Heart right ventricle (tissue), 16 donors: ENCODE measurements around the gene PRKRA. TPM values are rescaled to one million over a fixed set of nuclear protein-coding genes. Genes with fewer than 3 reads are reported as not detected.
"Not testable (repeated sequence)": the region's sequence is repeated elsewhere in the genome, so short reads cannot be mapped to it uniquely, and the experiment has no call there.

Experiments used
- ATAC-seq, 8 donors: fragments of 200-7000 bp; cut with Tn5 transposase; one replicate each; pipeline ENCODE4 v1.9.1; 2020; ENCODE audit warnings: mild to moderate bottlenecking in 8 of 8, moderate library complexity in 8 of 8, moderate number of reproducible peaks in 1 of 8
- DNase-seq, 2 donors: peaks; one replicate each; pipeline ENCODE4 v3.0.0-alpha.2; 2020
- H3K27ac ChIP-seq, 10 donors: fragments of 200-600 bp; sonication (generic) in 2 of 10; one replicate each; pipeline versions ENCODE4 v1.5.0 to v1.8.0; 2020 to 2022; ENCODE audit warnings: mild to moderate bottlenecking in 3 of 10
- H3K27me3 ChIP-seq, 7 donors: fragments of 200-600 bp; one replicate each; pipeline ENCODE4 v1.8.0; 2021 to 2022; ENCODE audit warnings: mild to moderate bottlenecking in 2 of 7
- H3K36me3 ChIP-seq, 9 donors: fragments of 200-600 bp; sonication (generic) in 1 of 9; one replicate each; pipeline versions ENCODE4 v1.5.0 to v1.8.0; 2020 to 2022; ENCODE audit warnings: mild to moderate bottlenecking in 2 of 9
- H3K4me1 ChIP-seq, 9 donors: fragments of 200-600 bp; sonication (generic) in 1 of 9; one replicate each; pipeline versions ENCODE4 v1.5.0 to v1.8.0; 2020 to 2022; ENCODE audit warnings: mild to moderate bottlenecking in 4 of 9
- H3K4me3 ChIP-seq, 10 donors: fragments of 200-600 bp; sonication (generic) in 2 of 10; one replicate each; pipeline versions ENCODE4 v1.5.0 to v1.8.0; 2020 to 2022; ENCODE audit warnings: mild to moderate bottlenecking in 7 of 10, moderate library complexity in 2 of 10
- H3K9me3 ChIP-seq, 11 donors: fragments of 200-600 bp in 10 of 11; sonication (generic) in 2 of 11; one replicate each; pipeline versions ENCODE4 v1.5.0 to v1.8.0; 2013 to 2022; ENCODE audit warnings: mild to moderate bottlenecking in 2 of 11, control low read depth in 1 of 11, moderate library complexity in 1 of 11
- WGBS, 2 donors: extraction: QIAGEN DNeasy Blood & Tissue Kit; methylation state at CpG; one replicate each; pipeline ENCODE4 v1.1.7; 2013; ENCODE audit warnings: inconsistent platforms in 1 of 2; 5-methylcytosine and 5-hydroxymethylcytosine counted together
- intact Hi-C, 10 donors: fragments of 100-400 bp; cut with DNase I; formaldehyde crosslinking; loops; one replicate each; pipeline versions ENCODE4 v1.11.1 to v1.14.2; 2022
- polyA plus RNA-seq, 2 donors: library from polyadenylated mRNA; stranded (reverse); fragments of 200-250 nt; gene quantifications; one replicate each; pipeline ENCODE4 v1.2.3, GENCODE V29; 2013
- total RNA-seq, 10 donors: library from RNA; stranded (reverse); fragmentation: NEBNext Ultra II Directional in 3 of 10; extraction: Animal tissue kit (Norgen Biotek cat#: 25700) in 3 of 10; gene quantifications; one replicate each; pipeline versions ENCODE4 v1.2.1 to v1.2.4, GENCODE V29; 2021 to 2023
- TF ChIP-seq, protein P1 (sequence below), 9 donors: fragments of 200-600 bp; sonication (generic) in 2 of 9; IDR thresholded peaks; one replicate each; pipeline versions ENCODE4 v1.5.0 to v1.8.0; 2021 to 2022; ENCODE audit warnings: antibody characterized with exemption in 9 of 9, mild to moderate bottlenecking in 5 of 9, moderate library complexity in 1 of 9
- donor health status: Arrhythmogenic right ventricular cardiomyopathy.
- donor health status: ischemic (EF 13 %, LVEDD 7.1; RV severe dilation, severe dysfunction).
- donor health status: healthy with polysubstance abuse.
- donor health status: DM: no; HTN: yes; CAD: no.
- donor health status: DM: no; HTN: no; CAD: no.
- donor health status: ischemic (EF 25% LVEDD 6.9; RV normal size, moderate dysfunction).
- donor health status: ischemic (EF 25% LVEDD 5.7; RV mildly dilated, moderate dysfunction).
- donor health status: healthy.
- donor health status: DM: yes; HTN: yes; CAD: no.
- donor health status: Ischemic cardiomyopathy.
- donor health status: ischemic (EF 35%, LVEDD 5.7; RV mildly dilated, moderate dysfunction).
- donor health status: nonischemic (EF 11% LVEDD 7.7; RV severe dilation, severe dysfunction).
- donor health status: DM: yes; HTN: yes; CAD: no.
- donor health status: PGD.
- donor health status: ischemic (EF 29% LVEDD 5.4; RV normal size, mild dysfunction).
- donor health status: nonischemic (EF 23%, LVEDD 6.1; RV moderate dilation, normal function).

The PRKRA gene
- total and polyA plus RNA-seq, 12 donors = 39.7 to 55.3 (median 43.9) TPM

DNA sequence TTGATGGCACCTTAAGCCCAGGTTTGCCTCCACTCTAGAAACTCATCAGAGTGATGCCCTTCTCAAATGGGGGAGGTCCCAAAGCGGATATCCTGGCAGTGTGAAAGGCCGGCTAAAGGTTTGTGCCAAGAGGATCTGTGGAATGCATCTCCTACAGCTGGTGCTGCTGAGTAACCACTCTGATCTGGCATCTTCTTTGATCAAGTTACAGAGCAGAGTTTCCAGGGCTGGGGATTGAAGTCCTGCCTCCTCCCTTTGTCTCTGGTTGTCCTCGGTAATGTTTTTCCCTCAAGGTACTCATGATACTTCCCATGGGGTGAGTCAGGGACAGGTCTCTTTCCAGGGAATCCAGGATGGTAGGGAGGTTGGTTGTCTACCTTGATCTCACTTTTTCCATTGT lies 24.6 kb downstream of the PRKRA start:
- no peaks in the 10 kb centered on the region for H3K4me1 ChIP-seq
- peaks cover 0 to 20% (median 4%) of the 10 kb centered on the region in 11 donors for H3K9me3 ChIP-seq
- no peak for DNase-seq
- H3K4me3 ChIP-seq = no peak overlapping the region
- TF ChIP-seq, protein P1, sequence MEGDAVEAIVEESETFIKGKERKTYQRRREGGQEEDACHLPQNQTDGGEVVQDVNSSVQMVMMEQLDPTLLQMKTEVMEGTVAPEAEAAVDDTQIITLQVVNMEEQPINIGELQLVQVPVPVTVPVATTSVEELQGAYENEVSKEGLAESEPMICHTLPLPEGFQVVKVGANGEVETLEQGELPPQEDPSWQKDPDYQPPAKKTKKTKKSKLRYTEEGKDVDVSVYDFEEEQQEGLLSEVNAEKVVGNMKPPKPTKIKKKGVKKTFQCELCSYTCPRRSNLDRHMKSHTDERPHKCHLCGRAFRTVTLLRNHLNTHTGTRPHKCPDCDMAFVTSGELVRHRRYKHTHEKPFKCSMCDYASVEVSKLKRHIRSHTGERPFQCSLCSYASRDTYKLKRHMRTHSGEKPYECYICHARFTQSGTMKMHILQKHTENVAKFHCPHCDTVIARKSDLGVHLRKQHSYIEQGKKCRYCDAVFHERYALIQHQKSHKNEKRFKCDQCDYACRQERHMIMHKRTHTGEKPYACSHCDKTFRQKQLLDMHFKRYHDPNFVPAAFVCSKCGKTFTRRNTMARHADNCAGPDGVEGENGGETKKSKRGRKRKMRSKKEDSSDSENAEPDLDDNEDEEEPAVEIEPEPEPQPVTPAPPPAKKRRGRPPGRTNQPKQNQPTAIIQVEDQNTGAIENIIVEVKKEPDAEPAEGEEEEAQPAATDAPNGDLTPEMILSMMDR (IDR thresholded peaks at IDR 0.05) = no peak
- ATAC-seq = no peak
- WGBS, 2 donors = 82 to 94% methylated on average over 3 of the region's 3 CpGs
- H3K27ac ChIP-seq = no peak overlapping the region
- peaks cover 0 to 54% (median 16%) of the 10 kb centered on the region in 9 donors for H3K36me3 ChIP-seq
- intact Hi-C loops = no loop called here
- no peaks in the 10 kb centered on the region for H3K27me3 ChIP-seq

DNA sequence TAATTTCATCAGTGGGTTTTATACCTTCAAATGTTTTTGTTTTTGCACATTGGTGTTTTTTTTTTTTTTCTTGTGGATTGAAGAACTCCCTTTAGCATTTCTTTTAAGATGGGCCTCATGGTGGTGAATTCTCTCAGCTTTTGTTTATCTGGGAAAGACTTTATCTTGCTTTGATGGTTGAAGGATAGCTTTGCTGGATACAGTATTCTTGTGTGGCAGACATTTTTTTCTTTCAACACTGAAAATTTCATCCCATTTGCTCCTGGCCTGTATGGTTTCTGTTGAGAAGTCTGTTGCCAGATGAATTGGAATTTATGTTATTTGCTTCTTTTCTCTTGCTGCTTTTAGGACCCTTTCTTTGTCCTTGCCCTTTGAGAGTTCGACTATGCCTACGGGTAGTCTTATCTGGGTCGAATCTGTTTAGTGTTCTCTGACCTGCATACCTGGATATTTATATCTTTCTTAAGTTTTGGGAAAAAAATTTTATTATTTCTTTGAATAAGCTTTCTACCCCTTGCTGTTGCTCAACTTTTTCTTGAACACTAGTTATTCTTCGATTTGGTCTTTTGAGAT lies 25.6 kb downstream of the PRKRA start:
- TF ChIP-seq, protein P1 (IDR thresholded peaks at IDR 0.05) = no peak
- ATAC-seq (no peak), DNase-seq (no peak)
- Histone ChIP-seq H3K27ac (no peak overlapping the region), H3K4me1 (peaks cover 0 to 5% (median 0%) of the 10 kb centered on the region in 9 donors), H3K36me3 (peaks cover 0 to 44% (median 7%) of the 10 kb centered on the region in 9 donors), H3K4me3 (no peak overlapping the region), H3K27me3 (no peaks in the 10 kb centered on the region), H3K9me3 (peaks cover 0 to 20% (median 4%) of the 10 kb centered on the region in 11 donors)
- intact Hi-C loops = no loop called here
- WGBS, 2 donors = 94 to 95% methylated on average over 4 of the region's 4 CpGs

DNA sequence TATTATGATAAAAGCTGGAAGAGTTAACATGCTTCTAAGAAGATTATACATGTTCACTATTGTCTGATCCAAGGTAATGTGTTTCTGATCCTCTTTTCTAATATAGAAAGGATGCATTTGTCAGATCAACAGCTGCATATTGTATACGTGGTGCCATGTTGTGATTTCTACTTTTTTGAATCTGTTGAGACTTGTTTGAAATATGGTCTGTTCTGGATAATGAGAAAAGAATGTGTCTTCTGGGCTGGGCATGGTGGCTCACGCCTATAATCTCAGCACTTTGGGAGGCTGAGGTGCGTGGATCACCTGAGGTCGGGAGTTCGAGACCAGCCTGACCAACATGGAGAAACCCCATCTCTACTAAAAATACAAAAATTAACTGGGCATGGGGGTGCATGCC lies 27.2 kb downstream of the PRKRA start:
- H3K4me3 ChIP-seq, ATAC-seq, H3K27ac ChIP-seq, H3K27me3 ChIP-seq, DNase-seq: not testable (repeated sequence)
- 93 to 94% methylated on average over 5 of the region's 5 CpGs for WGBS, 2 donors
- H3K36me3 ChIP-seq = peaks cover 0 to 28% (median 7%) of the 10 kb centered on the region in 9 donors
- peaks cover 0 to 20% (median 4%) of the 10 kb centered on the region in 11 donors for H3K9me3 ChIP-seq
- H3K4me1 ChIP-seq = peaks cover 0 to 11% (median 0%) of the 10 kb centered on the region in 9 donors
- intact Hi-C loops = loop anchor here in 1 of 10 donors (5.0 kb wide), 1 partner anchor 1159 kb away; no protein-coding TSS in a partner anchor

DNA sequence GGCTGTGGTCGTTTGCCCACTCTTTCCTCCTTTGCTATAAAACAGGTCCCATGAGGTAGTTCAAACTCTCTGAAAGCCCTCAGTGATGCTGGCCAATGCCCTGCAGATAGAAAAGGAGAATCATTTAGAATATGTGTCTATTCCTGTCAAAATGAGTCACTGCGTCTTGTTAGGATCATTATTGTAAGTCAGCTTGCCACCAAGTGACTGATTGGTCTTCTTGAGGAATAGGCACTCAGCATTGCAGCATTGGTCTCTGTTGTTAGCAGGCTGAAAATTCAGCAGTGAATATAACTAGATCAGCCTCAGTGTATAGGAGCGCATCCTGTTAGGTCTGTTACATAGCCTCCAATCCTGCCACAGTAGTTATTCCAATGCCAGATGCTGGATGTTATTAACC lies 28.9 kb downstream of the PRKRA start:
- Histone ChIP-seq H3K36me3 (peaks cover 0 to 16% (median 4%) of the 10 kb centered on the region in 9 donors), H3K4me1 (peaks cover 0 to 11% (median 0%) of the 10 kb centered on the region in 9 donors), H3K4me3 (no peak overlapping the region), H3K9me3 (peaks cover 0 to 20% (median 4%) of the 10 kb centered on the region in 11 donors), H3K27ac (no peak overlapping the region), H3K27me3 (no peaks in the 10 kb centered on the region)
- WGBS, 2 donors = 75 to 95% methylated on average over 3 of the region's 3 CpGs
- ATAC-seq (no peak), DNase-seq (no peak)
- TF ChIP-seq, protein P1 (IDR thresholded peaks at IDR 0.05) = no peak
- intact Hi-C loops = loop anchor here in 1 of 10 donors (5.0 kb wide), 1 partner anchor 1160 kb away; no protein-coding TSS in a partner anchor

DNA sequence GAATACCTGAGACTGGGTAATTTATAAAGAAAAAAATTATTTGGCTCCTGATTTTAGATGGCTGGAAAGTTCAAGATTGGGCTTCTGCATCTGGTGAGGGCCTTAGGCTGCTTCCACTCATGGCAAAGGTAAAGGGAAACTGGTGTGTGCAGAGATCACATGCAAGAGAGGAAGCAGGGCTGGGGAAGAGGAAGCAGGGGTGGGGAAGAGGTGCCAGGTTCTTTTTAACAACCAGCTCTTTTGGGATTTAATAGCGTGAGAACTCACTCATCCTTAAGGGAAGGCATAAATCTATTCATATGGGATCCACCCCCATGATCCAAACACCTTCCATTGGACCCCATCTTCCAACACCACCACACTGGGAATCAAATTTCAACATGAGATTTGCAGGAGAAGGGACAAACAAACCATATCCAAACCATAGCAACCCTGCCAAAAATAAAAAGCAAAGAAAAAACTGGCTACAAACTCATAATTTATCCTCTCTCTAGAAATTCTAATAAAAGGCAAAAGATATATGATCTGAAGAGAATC lies 30.4 kb downstream of the PRKRA start:
- intact Hi-C loops = loop anchor here in 1 of 10 donors (5.0 kb wide), 1 partner anchor 1162 kb away; no protein-coding TSS in a partner anchor
- TF ChIP-seq, protein P1 (IDR thresholded peaks at IDR 0.05) = no peak

More for the DNA sequence above, 30.4 kb downstream of the PRKRA start:
- Histone ChIP-seq H3K27me3 (no peaks in the 10 kb centered on the region), H3K9me3 (peaks cover 0 to 16% (median 4%) of the 10 kb centered on the region in 11 donors), H3K4me1 (peaks cover 0 to 16% (median 1%) of the 10 kb centered on the region in 9 donors), H3K36me3 (peaks cover 0 to 6% (median 0%) of the 10 kb centered on the region in 9 donors), H3K4me3 (no peak overlapping the region), H3K27ac (no peak overlapping the region)
- DNase-seq (no peak), ATAC-seq (no peak)
- WGBS, 2 donors = 45 to 48% methylated on average over 1 of the region's 1 CpG
